Measurements from ENCODE around the gene VCAM1.
"Not testable (repeated sequence)": the region's sequence is repeated elsewhere in the genome, so short reads cannot be mapped to it uniquely, and the experiment has no call there.

The VCAM1 gene

GRCh38 chr1:100781728-100782127 lies 62.2 kb downstream of the VCAM1 start:
- not testable (repeated sequence) for FAIRE-seq

GRCh38 chr1:100782473-100783039 lies 63.0 kb downstream of the VCAM1 start:
- FAIRE-seq: no peak

GRCh38 chr1:100785470-100786052 lies 66.0 kb downstream of the VCAM1 start:
- no peak for FAIRE-seq

DNA sequence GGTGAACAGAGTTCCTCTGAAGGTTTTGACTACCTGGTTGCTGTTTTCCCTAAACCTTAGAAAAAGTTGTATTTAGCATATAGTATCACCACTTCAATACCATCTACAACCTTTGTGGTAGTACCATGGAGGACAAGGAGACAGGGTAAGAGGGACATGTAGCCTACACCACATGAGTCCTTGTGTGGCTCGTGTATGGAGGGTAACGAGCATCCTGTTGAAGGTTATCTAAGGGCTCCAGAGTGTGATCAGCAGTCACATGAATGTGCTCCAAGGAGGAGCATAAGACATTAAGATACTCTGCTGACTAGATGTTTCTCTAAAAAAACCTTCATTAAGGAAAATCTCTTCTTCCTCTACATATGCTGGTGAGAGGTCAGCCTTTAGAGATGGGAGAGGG lies 67.3 kb downstream of the VCAM1 start:
- no peak for FAIRE-seq
